ENCODE results near the gene DIAPH1. TPM values are rescaled to one million over a fixed set of nuclear protein-coding genes. Genes with fewer than 3 reads are reported as not detected.

Gene DIAPH1
- total RNA-seq, 1 experiment from 2014 or later = 32.9 TPM

GRCh38 chr5:141564216-141564692 lies 54.5 kb downstream of the DIAPH1 start:
- peak; percentile 97 for DNase-seq (ENCODE audit: low spot score)

- peak; percentile 99 for DNase-seq (ENCODE audit: low spot score)
Observed at GRCh38 chr5:141560725-141561483, 57.9 kb downstream of the DIAPH1 start.

GRCh38 chr5:141560151-141560550 lies 58.6 kb downstream of the DIAPH1 start:
- DNase-seq (ENCODE audit: low spot score) = peak; percentile 65

- peak; percentile 64 for DNase-seq (ENCODE audit: low spot score)
Observed at GRCh38 chr5:141559461-141559860, 59.3 kb downstream of the DIAPH1 start.

- DNase-seq (ENCODE audit: low spot score) = peak; percentile 44
Observed at GRCh38 chr5:141558150-141558549, 60.6 kb downstream of the DIAPH1 start.

GRCh38 chr5:141557681-141558136 lies 61.1 kb downstream of the DIAPH1 start:
- DNase-seq (ENCODE audit: low spot score) = peak; percentile 99

- no peak for DNase-seq (ENCODE audit: low spot score)
Observed at GRCh38 chr5:141547921-141548320, 70.9 kb downstream of the DIAPH1 start.

- no peak for DNase-seq (ENCODE audit: low spot score)
Observed at GRCh38 chr5:141547488-141547887, 71.3 kb downstream of the DIAPH1 start.

GRCh38 chr5:141543053-141543452 lies 75.7 kb downstream of the DIAPH1 start:
- DNase-seq (ENCODE audit: low spot score) = no peak

- no peak for DNase-seq (ENCODE audit: low spot score)
Observed at GRCh38 chr5:141534492-141535213, 84.1 kb downstream of the DIAPH1 start.

- no peak for DNase-seq (ENCODE audit: low spot score)
Observed at GRCh38 chr5:141533897-141534296, 84.9 kb downstream of the DIAPH1 start.

GRCh38 chr5:141532726-141533125 lies 86.1 kb downstream of the DIAPH1 start:
- no peak for DNase-seq (ENCODE audit: low spot score)

- no peak for DNase-seq (ENCODE audit: low spot score)
Observed at GRCh38 chr5:141529873-141530272, 88.9 kb downstream of the DIAPH1 start.

GRCh38 chr5:141529002-141529401 lies 89.8 kb downstream of the DIAPH1 start:
- peak; percentile 46 for DNase-seq (ENCODE audit: low spot score)

- DNase-seq (ENCODE audit: low spot score) = no peak
Observed at GRCh38 chr5:141528291-141528984, 90.4 kb downstream of the DIAPH1 start.

- no peak for DNase-seq (ENCODE audit: low spot score)
Observed at GRCh38 chr5:141527426-141527825, 91.4 kb downstream of the DIAPH1 start.

GRCh38 chr5:141525653-141526052 lies 93.1 kb downstream of the DIAPH1 start:
- DNase-seq (ENCODE audit: low spot score) = no peak

- DNase-seq (ENCODE audit: low spot score) = peak; percentile 97
Observed at GRCh38 chr5:141524604-141525597, 93.9 kb downstream of the DIAPH1 start.

GRCh38 chr5:141523991-141524390 lies 94.8 kb downstream of the DIAPH1 start:
- no peak for DNase-seq (ENCODE audit: low spot score)

GRCh38 chr5:141522301-141522700 lies 96.5 kb downstream of the DIAPH1 start:
- DNase-seq (ENCODE audit: low spot score) = peak; percentile 53

- DNase-seq (ENCODE audit: low spot score) = peak; percentile 100
Observed at GRCh38 chr5:141521244-141521781, 97.5 kb downstream of the DIAPH1 start.
